Fibroblast of the aortic adventitia (primary cell): ENCODE results near the gene KLHDC10. TPM values are rescaled to one million over a fixed set of nuclear protein-coding genes. Genes with fewer than 3 reads are reported as not detected.
"Not testable (repeated sequence)": the region's sequence is repeated elsewhere in the genome, so short reads cannot be mapped to it uniquely, and the experiment has no call there.

Experiments used
- DNase-seq: peaks from one replicate; pipeline ENCODE4 v3.0.0-alpha.2; 2010; ENCODE audit warnings: low read depth
- H3K4me3 ChIP-seq: 2 replicates; pipeline ENCODE4 v1.5.1; 2011; ENCODE audit warnings: low read depth, mild to moderate bottlenecking, control low read depth, low read length, moderate library complexity
- CTCF ChIP-seq: IDR thresholded peaks from 2 replicates; pipeline ENCODE4 v1.5.1; 2011; ENCODE audit warnings: mild to moderate bottlenecking, low read length, control low read depth, inconsistent platforms; ENCODE audit not compliant: insufficient read depth
- total RNA-seq: library from RNA; depleted of rRNA; stranded (reverse); fragments of >200 nt; gene quantifications from 2 replicates; pipeline ENCODE4 v1.2.3, GENCODE V29; 2012; ENCODE audit warnings: low replicate concordance

The KLHDC10 gene
- total RNA-seq, 1 donor, result 27.2 TPM

GRCh38 chr7:130084037-130084875 lies 13.9 kb downstream of the KLHDC10 start:
- peak; percentile 38 for TF ChIP-seq CTCF
- DNase-seq, result no peak
- no peak overlapping the region for H3K4me3 ChIP-seq

- DNase-seq, H3K4me3 ChIP-seq: not testable (repeated sequence)
Measured at GRCh38 chr7:130085235-130085634, 14.9 kb downstream of the KLHDC10 start.

- TF ChIP-seq CTCF, result no peak
- H3K4me3 ChIP-seq, result no peak overlapping the region
- no peak for DNase-seq
Measured at GRCh38 chr7:130086938-130087337, 16.6 kb downstream of the KLHDC10 start.

GRCh38 chr7:130087364-130087763 lies 17.0 kb downstream of the KLHDC10 start:
- TF ChIP-seq CTCF, result no peak
- peak; percentile 54 for DNase-seq
- H3K4me3 ChIP-seq, result no peak overlapping the region

GRCh38 chr7:130090745-130091532 lies 20.6 kb downstream of the KLHDC10 start:
- no peak for DNase-seq
- no peak for TF ChIP-seq CTCF
- H3K4me3 ChIP-seq, result no peak overlapping the region

GRCh38 chr7:130091999-130092398 lies 21.7 kb downstream of the KLHDC10 start:
- no peak for TF ChIP-seq CTCF
- H3K4me3 ChIP-seq, result no peak overlapping the region
- DNase-seq, result no peak

GRCh38 chr7:130092598-130092997 lies 22.3 kb downstream of the KLHDC10 start:
- TF ChIP-seq CTCF, result no peak
- no peak overlapping the region for H3K4me3 ChIP-seq
- no peak for DNase-seq
